HepG2 (cell line): ENCODE measurements around the gene TRA2B. TPM values are rescaled to one million over a fixed set of nuclear protein-coding genes. Genes with fewer than 3 reads are reported as not detected.

Experiments
- ATM ChIP-seq: fragments of 450-650 bp; IDR thresholded peaks from 2 replicates; pipeline ENCODE4 v1.7.1; 2017; ENCODE audit warnings: mild to moderate bottlenecking, borderline replicate concordance
- BRF2 ChIP-seq: sonication (generic); formaldehyde crosslinking; IDR thresholded peaks from 2 replicates; pipeline ENCODE4 v1.8.1; 2022; ENCODE audit warnings: mild to moderate bottlenecking, missing genetic modification reagents
- CREB1 ChIP-seq, 2 experiments: fragments of 450-650 bp in 1 of 2; IDR thresholded peaks; 2 replicates each; pipeline ENCODE4 v1.6.1; 2016 to 2017; ENCODE audit warnings: control low read depth in 1 of 2, mild to moderate bottlenecking in 1 of 2, missing compliant biosample characterization in 1 of 2, missing genetic modification characterization in 1 of 2
- PRDM10 ChIP-seq: sonication (generic); formaldehyde crosslinking; IDR thresholded peaks from 2 replicates; pipeline ENCODE4 v1.4.0; 2020; ENCODE audit warnings: low read depth, missing genetic modification reagents
- RBAK ChIP-seq: sonication (generic); formaldehyde crosslinking; IDR thresholded peaks from 2 replicates; pipeline ENCODE4 v1.5.1; 2020; ENCODE audit warnings: mild to moderate bottlenecking, missing genetic modification reagents
- SOX5 ChIP-seq: IDR thresholded peaks from 2 replicates; pipeline ENCODE4 v1.6.1; 2016; ENCODE audit warnings: borderline replicate concordance
- YY1 ChIP-seq: IDR thresholded peaks from 2 replicates; pipeline ENCODE4 v1.6.1; 2011; ENCODE audit warnings: low read length, low read depth, moderate library complexity, mild to moderate bottlenecking; ENCODE audit not compliant: insufficient read depth, insufficient replicate concordance
- ZNF34 ChIP-seq: sonication (generic); formaldehyde crosslinking; IDR thresholded peaks from 2 replicates; pipeline ENCODE4 v1.4.0; 2020; ENCODE audit warnings: mild to moderate bottlenecking, missing genetic modification reagents, borderline replicate concordance
- polyA plus RNA-seq, 8 experiments: library from polyadenylated mRNA; depleted of rRNA in 3 of 8; stranded (reverse) in 7 of 8; unstranded in 1 of 8; fragments of >200 nt; fragmentation: Illumina TruSeq in 4 of 8; extraction: Trizol in 4 of 8; gene quantifications; 2 replicates each; pipeline versions ENCODE4 v1.2.1 to v1.2.3, GENCODE V29; 2011 to 2016; ENCODE audit warnings: low read depth in 4 of 8, missing spikeins in 1 of 8, mixed read lengths in 1 of 8; ENCODE audit not compliant: insufficient read depth in 1 of 8
- total RNA-seq, 5 experiments: library from RNA; depleted of rRNA; stranded (reverse); fragments of >200 nt; fragmentation: Illumina TruSeq; extraction: Trizol; gene quantifications; 2 replicates each; pipeline ENCODE4 v1.2.3, GENCODE V29; 2016; ENCODE audit warnings: low read depth in 1 of 5
- TF ChIP-seq, protein P1 (sequence below): sonication (generic); formaldehyde crosslinking; IDR thresholded peaks from 2 replicates; pipeline ENCODE4 v1.4.0; 2020; ENCODE audit warnings: mild to moderate bottlenecking, low read depth, missing genetic modification reagents
- TF ChIP-seq, protein P2 (sequence below): sonication (generic); formaldehyde crosslinking; IDR thresholded peaks from 2 replicates; pipeline ENCODE4 v1.4.0; 2020; ENCODE audit warnings: mild to moderate bottlenecking, missing genetic modification reagents

Gene TRA2B
- total and polyA plus RNA-seq, 2 of the 13 experiments (the other 11 are each of a cell fraction or from before 2014, with no cell fraction given): 105 to 241 TPM

GRCh38 chr3:185936814-185937688 is 763 bp downstream of the TRA2B start (continued):
- TF ChIP-seq, protein P1, sequence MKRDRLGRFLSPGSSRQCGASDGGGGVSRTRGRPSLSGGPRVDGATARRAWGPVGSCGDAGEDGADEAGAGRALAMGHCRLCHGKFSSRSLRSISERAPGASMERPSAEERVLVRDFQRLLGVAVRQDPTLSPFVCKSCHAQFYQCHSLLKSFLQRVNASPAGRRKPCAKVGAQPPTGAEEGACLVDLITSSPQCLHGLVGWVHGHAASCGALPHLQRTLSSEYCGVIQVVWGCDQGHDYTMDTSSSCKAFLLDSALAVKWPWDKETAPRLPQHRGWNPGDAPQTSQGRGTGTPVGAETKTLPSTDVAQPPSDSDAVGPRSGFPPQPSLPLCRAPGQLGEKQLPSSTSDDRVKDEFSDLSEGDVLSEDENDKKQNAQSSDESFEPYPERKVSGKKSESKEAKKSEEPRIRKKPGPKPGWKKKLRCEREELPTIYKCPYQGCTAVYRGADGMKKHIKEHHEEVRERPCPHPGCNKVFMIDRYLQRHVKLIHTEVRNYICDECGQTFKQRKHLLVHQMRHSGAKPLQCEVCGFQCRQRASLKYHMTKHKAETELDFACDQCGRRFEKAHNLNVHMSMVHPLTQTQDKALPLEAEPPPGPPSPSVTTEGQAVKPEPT: no peak
- TF ChIP-seq BRF2 (CRISPR knock-in tag) (peak; percentile 24), CREB1 (IDR thresholded peaks at IDR 0.05) (no peak), CREB1 (CRISPR knock-in tag; IDR thresholded peaks at IDR 0.05) (peak; percentile 11; the same call in 1 of the 2 replicates), ZNF34 (CRISPR knock-in tag) (peak; percentile 90; the same call in 1 of the 2 replicates), PRDM10 (CRISPR knock-in tag) (no peak), RBAK (no peak), ATM (no peak), YY1 (peak; percentile 100), SOX5 (CRISPR knock-in tag) (no peak)
- TF ChIP-seq, protein P2, sequence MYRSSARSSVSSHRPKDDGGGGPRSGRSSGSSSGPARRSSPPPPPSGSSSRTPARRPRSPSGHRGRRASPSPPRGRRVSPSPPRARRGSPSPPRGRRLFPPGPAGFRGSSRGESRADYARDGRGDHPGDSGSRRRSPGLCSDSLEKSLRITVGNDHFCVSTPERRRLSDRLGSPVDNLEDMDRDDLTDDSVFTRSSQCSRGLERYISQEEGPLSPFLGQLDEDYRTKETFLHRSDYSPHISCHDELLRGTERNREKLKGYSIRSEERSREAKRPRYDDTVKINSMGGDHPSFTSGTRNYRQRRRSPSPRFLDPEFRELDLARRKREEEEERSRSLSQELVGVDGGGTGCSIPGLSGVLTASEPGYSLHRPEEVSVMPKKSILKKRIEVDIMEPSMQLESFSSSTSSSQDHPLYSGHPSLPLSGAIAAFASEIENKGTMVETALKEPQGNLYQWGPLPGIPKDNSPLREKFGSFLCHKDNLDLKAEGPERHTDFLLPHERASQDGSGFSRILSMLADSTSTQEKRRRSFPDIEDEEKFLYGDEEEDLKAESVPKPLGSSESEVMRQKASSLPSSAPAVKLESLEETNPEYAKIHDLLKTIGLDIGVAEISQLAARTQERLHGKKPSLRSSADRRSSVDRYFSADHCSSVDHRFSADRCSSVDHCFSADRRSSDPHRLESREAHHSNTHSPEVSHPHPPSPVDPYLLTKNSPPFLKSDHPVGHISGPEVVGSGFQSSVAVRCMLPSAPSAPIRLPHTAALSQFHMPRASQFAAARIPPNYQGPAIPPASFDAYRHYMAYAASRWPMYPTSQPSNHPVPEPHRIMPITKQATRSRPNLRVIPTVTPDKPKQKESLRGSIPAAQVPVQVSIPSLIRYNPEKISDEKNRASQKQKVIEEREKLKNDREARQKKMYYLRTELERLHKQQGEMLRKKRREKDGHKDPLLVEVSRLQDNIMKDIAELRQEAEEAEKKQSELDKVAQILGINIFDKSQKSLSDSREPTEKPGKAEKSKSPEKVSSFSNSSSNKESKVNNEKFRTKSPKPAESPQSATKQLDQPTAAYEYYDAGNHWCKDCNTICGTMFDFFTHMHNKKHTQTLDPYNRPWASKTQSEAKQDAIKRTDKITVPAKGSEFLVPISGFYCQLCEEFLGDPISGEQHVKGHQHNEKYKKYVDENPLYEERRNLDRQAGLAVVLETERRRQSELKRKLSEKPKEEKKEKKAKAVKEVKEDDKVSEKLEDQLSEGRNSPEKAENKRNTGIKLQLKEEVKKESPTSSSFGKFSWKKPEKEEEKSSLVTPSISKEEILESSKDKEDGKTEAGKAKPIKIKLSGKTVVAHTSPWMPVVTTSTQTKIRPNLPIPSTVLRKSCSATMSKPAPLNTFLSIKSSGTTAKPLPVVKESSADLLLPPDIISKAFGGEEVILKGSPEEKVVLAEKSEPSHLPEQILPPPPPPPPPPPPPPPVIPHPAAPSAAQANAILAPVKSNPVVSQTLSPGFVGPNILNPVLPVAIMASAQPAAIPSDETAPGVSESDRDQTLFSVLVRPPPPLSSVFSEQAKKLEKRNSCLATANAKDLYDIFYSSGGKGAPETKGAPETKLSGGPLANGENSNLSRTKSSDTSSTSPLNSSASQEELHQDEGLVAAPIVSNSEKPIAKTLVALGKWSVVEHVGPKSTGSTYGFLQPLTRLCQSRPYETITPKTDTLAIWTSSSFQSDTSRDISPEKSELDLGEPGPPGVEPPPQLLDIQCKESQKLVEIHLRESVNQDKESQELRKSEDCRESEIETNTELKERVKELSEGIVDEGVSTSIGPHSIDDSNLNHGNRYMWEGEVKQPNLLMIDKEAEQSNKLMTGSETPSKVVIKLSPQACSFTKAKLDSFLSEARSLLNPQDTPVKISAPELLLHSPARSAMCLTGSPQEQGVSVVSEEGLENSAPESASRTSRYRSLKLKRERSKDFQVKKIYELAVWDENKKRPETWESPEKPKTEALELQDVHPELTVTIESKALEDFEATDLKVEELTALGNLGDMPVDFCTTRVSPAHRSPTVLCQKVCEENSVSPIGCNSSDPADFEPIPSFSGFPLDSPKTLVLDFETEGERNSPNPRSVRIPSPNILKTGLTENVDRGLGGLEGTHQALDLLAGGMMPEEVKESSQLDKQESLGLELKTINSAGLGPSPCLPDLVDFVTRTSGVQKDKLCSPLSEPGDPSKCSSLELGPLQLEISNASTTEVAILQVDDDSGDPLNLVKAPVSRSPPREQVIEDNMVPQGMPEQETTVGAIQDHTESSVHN (CRISPR knock-in tag): no peak; the same call in 1 of the 2 replicates
